IMR-90 (cell line): ENCODE results near the gene CAPRIN1. TPM values are rescaled to one million over a fixed set of nuclear protein-coding genes. Genes with fewer than 3 reads are reported as not detected.

Experiments
- ATAC-seq: fragments of 200-7000 bp; cut with Tn5 transposase; 2 replicates; pipeline ENCODE4 v1.9.1; 2020; ENCODE audit warnings: low read depth, mild to moderate bottlenecking, moderate library complexity
- BruUV-seq: library from RNA; stranded (reverse); fragments of 400-500 nt; replicated peaks from 2 replicates; lab custom pipeline; 2021; lab: Mats Ljungman, UMichigan
- CTCF ChIA-PET: fragments of 300-600 bp; formaldehyde crosslinking; extraction: SDS; loops from one replicate; lab custom pipeline; 2021; ENCODE audit warnings: antibody characterized with exemption; lab: Yijun Ruan, JAX
- POLR2A ChIA-PET: fragments of 300-600 bp; sonication (Branson Sonifier 250); formaldehyde crosslinking; loops from one replicate; lab custom pipeline; 2022; ENCODE audit warnings: antibody characterized with exemption; ENCODE audit not compliant: unreplicated experiment; lab: Charles Lee
- DNase-seq: peaks from one replicate; pipeline ENCODE4 v3.0.0; 2013
- H2AFZ ChIP-seq: replicated peaks from 2 replicates; pipeline ENCODE3; 2013; ENCODE audit warnings: low read length, mild to moderate bottlenecking; ENCODE audit not compliant: poor library complexity
- H2AK5ac ChIP-seq: 2 replicates; pipeline ENCODE4 v1.6.1; 2013; ENCODE audit warnings: low read depth, low read length, inconsistent platforms
- H2AK9ac ChIP-seq: replicated peaks from 2 replicates; pipeline ENCODE3; 2013; ENCODE audit warnings: mild to moderate bottlenecking, low read depth, low read length, moderate library complexity; ENCODE audit not compliant: poor library complexity
- H2BK120ac ChIP-seq: 2 replicates; pipeline ENCODE4 v1.6.1; 2013; ENCODE audit warnings: low read depth, low read length, inconsistent platforms
- H2BK15ac ChIP-seq: 3 replicates; pipeline ENCODE4 v1.6.1; 2013; ENCODE audit warnings: low read depth, low read length, inconsistent platforms
- H2BK20ac ChIP-seq: 2 replicates; pipeline ENCODE4 v1.6.1; 2013; ENCODE audit warnings: low read depth, mild to moderate bottlenecking, inconsistent platforms, low read length, moderate library complexity
- H2BK5ac ChIP-seq: 2 replicates; pipeline ENCODE4 v1.6.1; 2013; ENCODE audit warnings: mild to moderate bottlenecking, low read depth, low read length, inconsistent platforms; ENCODE audit not compliant: poor library complexity, severe bottlenecking
- H3K14ac ChIP-seq: replicated peaks from 2 replicates; pipeline ENCODE4 v1.6.1; 2013; ENCODE audit warnings: low read depth, low read length, inconsistent platforms
- H3K18ac ChIP-seq: 2 replicates; pipeline ENCODE4 v1.6.1; 2013; ENCODE audit warnings: low read depth, low read length, control low read depth
- H3K23ac ChIP-seq: 2 replicates; pipeline ENCODE4 v1.6.1; 2013; ENCODE audit warnings: low read depth, low read length, inconsistent platforms
- H3K27ac ChIP-seq: 2 replicates; pipeline ENCODE4 v1.5.1; 2013; ENCODE audit warnings: mild to moderate bottlenecking, control low read depth, low read length; ENCODE audit not compliant: insufficient read depth
- H3K27me3 ChIP-seq: 2 replicates; pipeline ENCODE4 v1.6.1; 2013; ENCODE audit warnings: low read length; ENCODE audit not compliant: control insufficient read depth, insufficient read depth
- H3K36me3 ChIP-seq: 2 replicates; pipeline ENCODE4 v1.6.1; 2013; ENCODE audit warnings: low read length, mixed read lengths; ENCODE audit not compliant: control insufficient read depth, insufficient read depth
- H3K4ac ChIP-seq: 2 replicates; pipeline ENCODE4 v1.6.1; 2013; ENCODE audit warnings: low read depth, low read length, inconsistent platforms
- H3K4me1 ChIP-seq: 2 replicates; pipeline ENCODE4 v1.6.1; 2013; ENCODE audit warnings: low read length, mixed read lengths; ENCODE audit not compliant: control insufficient read depth, insufficient read depth
- H3K4me2 ChIP-seq: 2 replicates; pipeline ENCODE4 v1.6.1; 2013; ENCODE audit warnings: low read depth, mild to moderate bottlenecking, control low read depth, low read length, moderate library complexity
- H3K4me3 ChIP-seq: 2 replicates; pipeline ENCODE4 v1.5.1; 2013; ENCODE audit warnings: low read depth, mild to moderate bottlenecking, control low read depth, low read length, moderate library complexity; ENCODE audit not compliant: insufficient read depth
- H3K56ac ChIP-seq: 2 replicates; pipeline ENCODE4 v1.6.1; 2013; ENCODE audit warnings: low read length, inconsistent platforms; ENCODE audit not compliant: insufficient read depth; ENCODE audit errors: extremely low read depth
- H3K79me1 ChIP-seq, 2 experiments: 2 replicates each; pipeline ENCODE4 v1.6.1; 2013; ENCODE audit warnings: low read length in 2 of 2, inconsistent platforms in 1 of 2, low read depth in 1 of 2
- H3K9ac ChIP-seq: 2 replicates; pipeline ENCODE4 v1.6.1; 2013; ENCODE audit warnings: low read depth, low read length, control low read depth
- H3K9me1 ChIP-seq: 2 replicates; pipeline ENCODE4 v1.6.1; 2013; ENCODE audit warnings: low read length, inconsistent platforms; ENCODE audit not compliant: insufficient read depth
- H3K9me3 ChIP-seq: 2 replicates; pipeline ENCODE4 v1.6.1; 2013; ENCODE audit warnings: low read length; ENCODE audit not compliant: control insufficient read depth, insufficient read depth
- H4K20me1 ChIP-seq: 2 replicates; pipeline ENCODE4 v1.6.1; 2013; ENCODE audit warnings: low read length, inconsistent platforms; ENCODE audit not compliant: insufficient read depth
- H4K5ac ChIP-seq: 2 replicates; pipeline ENCODE4 v1.6.1; 2013; ENCODE audit warnings: mild to moderate bottlenecking, low read depth, low read length, control low read depth
- H4K8ac ChIP-seq, 2 experiments: 2 replicates each; pipeline ENCODE4 v1.6.1; 2013; ENCODE audit warnings: low read depth in 2 of 2, low read length in 2 of 2, control low read depth in 1 of 2, inconsistent platforms in 1 of 2
- H4K91ac ChIP-seq: 2 replicates; pipeline ENCODE4 v1.6.1; 2013; ENCODE audit warnings: low read depth, low read length, inconsistent platforms; ENCODE audit not compliant: insufficient read depth
- BHLHE40 ChIP-seq: fragments of 150-350 bp; IDR thresholded peaks from 2 replicates; pipeline ENCODE4 v1.6.1; 2016; ENCODE audit warnings: mild to moderate bottlenecking, low read depth, low read length
- CEBPB ChIP-seq: IDR thresholded peaks from 2 replicates; pipeline ENCODE4 v1.6.1; 2012; ENCODE audit warnings: low read depth, low read length, improper control_type of control experiment
- CHD1 ChIP-seq: IDR thresholded peaks from 2 replicates; pipeline ENCODE4 v1.6.1; 2012; ENCODE audit warnings: low read depth, low read length, improper control_type of control experiment
- FOS ChIP-seq: fragments of 150-350 bp; IDR thresholded peaks from 2 replicates; pipeline ENCODE4 v1.6.1; 2016; ENCODE audit warnings: low read depth, low read length
- MAFK ChIP-seq: IDR thresholded peaks from 2 replicates; pipeline ENCODE4 v1.6.1; 2012; ENCODE audit warnings: low read depth, low read length, improper control_type of control experiment
- MXI1 ChIP-seq: IDR thresholded peaks from 2 replicates; pipeline ENCODE4 v1.6.1; 2012; ENCODE audit warnings: low read depth, mild to moderate bottlenecking, low read length, moderate library complexity, borderline replicate concordance
- NFE2L2 ChIP-seq: fragments of 150-350 bp; IDR thresholded peaks from 2 replicates; pipeline ENCODE4 v1.6.1; 2016; ENCODE audit warnings: low read depth, mild to moderate bottlenecking, low read length
- RAD21 ChIP-seq: IDR thresholded peaks from 2 replicates; pipeline ENCODE4 v1.6.1; 2012; ENCODE audit warnings: low read length, improper control_type of control experiment
- RCOR1 ChIP-seq: IDR thresholded peaks from 2 replicates; pipeline ENCODE4 v1.6.1; 2012; ENCODE audit warnings: mild to moderate bottlenecking, low read length, improper control_type of control experiment; ENCODE audit not compliant: insufficient replicate concordance
- RFX5 ChIP-seq: IDR thresholded peaks from 2 replicates; pipeline ENCODE4 v1.8.0; 2012; ENCODE audit warnings: low read depth, mild to moderate bottlenecking, low read length, moderate library complexity
- SMC3 ChIP-seq: fragments of 150-350 bp; IDR thresholded peaks from 2 replicates; pipeline ENCODE4 v1.6.1; 2016; ENCODE audit warnings: low read depth, mild to moderate bottlenecking, antibody characterized with exemption, low read length, moderate library complexity
- WGBS, 2 experiments: methylation state at CpG; one replicate each; pipeline versions ENCODE4 v1.1.5 to v1.1.7; 2013; ENCODE audit warnings: missing lambda C conversion rate in 2 of 2; ENCODE audit not compliant: insufficient read length in 1 of 2; ENCODE audit errors: extremely low coverage in 2 of 2; 5-methylcytosine and 5-hydroxymethylcytosine counted together
- dilution Hi-C: fragments of 300-500 bp; cut with HindIII; formaldehyde crosslinking; loops from one replicate; pipeline ENCODE4 v1.14.3; 2018; ENCODE audit warnings: low sequenced_read_pairs; ENCODE audit not compliant: unreplicated experiment
- in situ Hi-C: fragments of 300-500 bp; cut with MboI; formaldehyde crosslinking; loops from 3 replicates; pipeline ENCODE4 v1.14.3; 2019; ENCODE audit warnings: low sequenced_read_pairs, inconsistent platforms, mixed read lengths
- intact Hi-C: fragments of 100-400 bp; cut with micrococcal nuclease; formaldehyde crosslinking; loops from 2 replicates; pipeline ENCODE4 v1.10.0; 2022
- polyA plus RNA-seq, 3 experiments: library from polyadenylated mRNA; depleted of rRNA; stranded (reverse); fragments of >200 nt; gene quantifications; 2 replicates each; pipeline ENCODE4 v1.2.3, GENCODE V29; 2012; ENCODE audit warnings: low replicate concordance in 1 of 3
- total RNA-seq: library from RNA; depleted of rRNA; stranded (reverse); fragments of >200 nt; gene quantifications from 2 replicates; pipeline ENCODE4 v1.2.3, GENCODE V29; 2012
- TF ChIP-seq, protein P1 (sequence below): fragments of 150-350 bp; IDR thresholded peaks from 2 replicates; pipeline ENCODE4 v1.6.1; 2016; ENCODE audit warnings: low read depth, mild to moderate bottlenecking, low read length, moderate library complexity, borderline replicate concordance
- TF ChIP-seq, protein P2 (sequence below): conservative IDR thresholded peaks from 2 replicates; pipeline ENCODE4 v1.5.1; 2012; ENCODE audit warnings: mild to moderate bottlenecking, low read depth, low read length, improper control_type of control experiment
- TF ChIP-seq, protein P3 (sequence below): fragments of 150-350 bp; IDR thresholded peaks from 2 replicates; pipeline ENCODE4 v1.6.1; 2017; ENCODE audit warnings: mild to moderate bottlenecking, antibody characterized with exemption, low read length, low read depth

CAPRIN1 gene
- total and polyA plus RNA-seq, 2 of the 4 experiments (the other 2 are of a cell fraction), result 127 to 253 TPM

DNA sequence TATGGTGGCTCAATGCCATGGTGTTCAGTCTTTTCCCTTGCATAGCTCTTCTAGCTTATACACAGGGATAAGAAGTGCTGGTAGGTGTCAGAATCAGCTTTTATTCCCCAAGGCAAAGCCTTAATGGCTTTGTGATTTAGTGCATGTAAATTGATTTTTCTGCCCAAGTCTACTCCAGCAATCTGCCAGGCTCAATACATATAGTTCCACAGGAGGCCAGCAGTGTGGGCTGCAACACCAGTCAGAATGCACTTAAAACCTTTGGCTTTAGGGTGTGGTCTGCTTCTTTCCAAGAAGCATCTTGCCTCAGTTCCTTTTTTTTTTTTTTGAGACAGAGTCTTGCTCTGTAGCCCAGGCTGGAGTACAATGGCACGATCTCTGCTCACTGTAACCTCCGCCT, 14.5 kb upstream of the CAPRIN1 start:
- Histone ChIP-seq H3K56ac (no peak overlapping the region), H4K5ac (no peak overlapping the region), H3K4me2 (no peak overlapping the region), H2BK15ac (no peak overlapping the region), H3K9me3 (no peaks in the 10 kb centered on the region), H3K27ac (no peak overlapping the region), H3K4me1 (no peaks in the 10 kb centered on the region), H2AK9ac (no peak overlapping the region), H3K9me1 (no peaks in the 10 kb centered on the region), H3K23ac (no peak overlapping the region), H3K9ac (no peak overlapping the region), H4K91ac (no peak overlapping the region), H3K36me3 (no peaks in the 10 kb centered on the region), H2AK5ac (no peak overlapping the region), H3K4ac (no peak overlapping the region), H3K18ac (no peak overlapping the region), H2BK120ac (no peak overlapping the region), H4K8ac (no peak overlapping the region), H2BK5ac (no peak overlapping the region), H2BK20ac (no peak overlapping the region), H3K27me3 (peaks cover 2% of the 10 kb centered on the region), H2AFZ (no peak overlapping the region), H4K20me1 (no peaks in the 10 kb centered on the region), H3K4me3 (no peak overlapping the region), H3K14ac (no peak overlapping the region), H3K79me1 (no peaks in the 10 kb centered on the region)
- ChIA-PET POLR2A (no interaction called here), CTCF (no interaction called here)
- TF ChIP-seq RAD21, result no peak
- no peak for TF ChIP-seq RFX5
- no peak for TF ChIP-seq CHD1
- no peak for TF ChIP-seq RCOR1
- no peak for TF ChIP-seq NFE2L2
- TF ChIP-seq, protein P1, sequence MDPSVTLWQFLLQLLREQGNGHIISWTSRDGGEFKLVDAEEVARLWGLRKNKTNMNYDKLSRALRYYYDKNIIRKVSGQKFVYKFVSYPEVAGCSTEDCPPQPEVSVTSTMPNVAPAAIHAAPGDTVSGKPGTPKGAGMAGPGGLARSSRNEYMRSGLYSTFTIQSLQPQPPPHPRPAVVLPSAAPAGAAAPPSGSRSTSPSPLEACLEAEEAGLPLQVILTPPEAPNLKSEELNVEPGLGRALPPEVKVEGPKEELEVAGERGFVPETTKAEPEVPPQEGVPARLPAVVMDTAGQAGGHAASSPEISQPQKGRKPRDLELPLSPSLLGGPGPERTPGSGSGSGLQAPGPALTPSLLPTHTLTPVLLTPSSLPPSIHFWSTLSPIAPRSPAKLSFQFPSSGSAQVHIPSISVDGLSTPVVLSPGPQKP, result no peak
- TF ChIP-seq, protein P2, sequence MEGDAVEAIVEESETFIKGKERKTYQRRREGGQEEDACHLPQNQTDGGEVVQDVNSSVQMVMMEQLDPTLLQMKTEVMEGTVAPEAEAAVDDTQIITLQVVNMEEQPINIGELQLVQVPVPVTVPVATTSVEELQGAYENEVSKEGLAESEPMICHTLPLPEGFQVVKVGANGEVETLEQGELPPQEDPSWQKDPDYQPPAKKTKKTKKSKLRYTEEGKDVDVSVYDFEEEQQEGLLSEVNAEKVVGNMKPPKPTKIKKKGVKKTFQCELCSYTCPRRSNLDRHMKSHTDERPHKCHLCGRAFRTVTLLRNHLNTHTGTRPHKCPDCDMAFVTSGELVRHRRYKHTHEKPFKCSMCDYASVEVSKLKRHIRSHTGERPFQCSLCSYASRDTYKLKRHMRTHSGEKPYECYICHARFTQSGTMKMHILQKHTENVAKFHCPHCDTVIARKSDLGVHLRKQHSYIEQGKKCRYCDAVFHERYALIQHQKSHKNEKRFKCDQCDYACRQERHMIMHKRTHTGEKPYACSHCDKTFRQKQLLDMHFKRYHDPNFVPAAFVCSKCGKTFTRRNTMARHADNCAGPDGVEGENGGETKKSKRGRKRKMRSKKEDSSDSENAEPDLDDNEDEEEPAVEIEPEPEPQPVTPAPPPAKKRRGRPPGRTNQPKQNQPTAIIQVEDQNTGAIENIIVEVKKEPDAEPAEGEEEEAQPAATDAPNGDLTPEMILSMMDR, result no peak
- TF ChIP-seq BHLHE40, result no peak
- no peak for TF ChIP-seq MAFK
- TF ChIP-seq MXI1, result no peak
- TF ChIP-seq CEBPB, result no peak
- TF ChIP-seq, protein P3, sequence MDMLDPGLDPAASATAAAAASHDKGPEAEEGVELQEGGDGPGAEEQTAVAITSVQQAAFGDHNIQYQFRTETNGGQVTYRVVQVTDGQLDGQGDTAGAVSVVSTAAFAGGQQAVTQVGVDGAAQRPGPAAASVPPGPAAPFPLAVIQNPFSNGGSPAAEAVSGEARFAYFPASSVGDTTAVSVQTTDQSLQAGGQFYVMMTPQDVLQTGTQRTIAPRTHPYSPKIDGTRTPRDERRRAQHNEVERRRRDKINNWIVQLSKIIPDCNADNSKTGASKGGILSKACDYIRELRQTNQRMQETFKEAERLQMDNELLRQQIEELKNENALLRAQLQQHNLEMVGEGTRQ, result no peak
- TF ChIP-seq SMC3, result no peak
- no peak for TF ChIP-seq FOS
- dilution Hi-C loops, result no loop called here
- DNase-seq (no peak), ATAC-seq (no peak)
- intact Hi-C loops, result no loop called here
- BruUV-seq, result no TSS peak
- WGBS, 2 experiments, result no CpG with 5 or more reads among the region's 2 CpGs
- in situ Hi-C loops, result no loop called here
